Esophagus squamous epithelium (tissue), 4 donors: ENCODE measurements around the gene AHDC1.

Source experiments
- POLR2A ChIP-seq, 4 donors: fragments of 450-650 bp; IDR thresholded peaks; one replicate each; pipeline ENCODE4 v1.6.1; 2017; ENCODE audit warnings: antibody characterized with exemption in 4 of 4, mild to moderate bottlenecking in 4 of 4, moderate library complexity in 3 of 4
- TF ChIP-seq, protein P1 (sequence below), 6 experiments: fragments of 450-650 bp in 4 of 6; fragments of 200-600 bp in 2 of 6; sonication (generic) in 2 of 6; IDR thresholded peaks; one replicate each; pipeline ENCODE4 v1.5.1; 2016 to 2019; ENCODE audit warnings: antibody characterized with exemption in 6 of 6, mild to moderate bottlenecking in 4 of 6, moderate library complexity in 4 of 6

- TF ChIP-seq, protein P1, sequence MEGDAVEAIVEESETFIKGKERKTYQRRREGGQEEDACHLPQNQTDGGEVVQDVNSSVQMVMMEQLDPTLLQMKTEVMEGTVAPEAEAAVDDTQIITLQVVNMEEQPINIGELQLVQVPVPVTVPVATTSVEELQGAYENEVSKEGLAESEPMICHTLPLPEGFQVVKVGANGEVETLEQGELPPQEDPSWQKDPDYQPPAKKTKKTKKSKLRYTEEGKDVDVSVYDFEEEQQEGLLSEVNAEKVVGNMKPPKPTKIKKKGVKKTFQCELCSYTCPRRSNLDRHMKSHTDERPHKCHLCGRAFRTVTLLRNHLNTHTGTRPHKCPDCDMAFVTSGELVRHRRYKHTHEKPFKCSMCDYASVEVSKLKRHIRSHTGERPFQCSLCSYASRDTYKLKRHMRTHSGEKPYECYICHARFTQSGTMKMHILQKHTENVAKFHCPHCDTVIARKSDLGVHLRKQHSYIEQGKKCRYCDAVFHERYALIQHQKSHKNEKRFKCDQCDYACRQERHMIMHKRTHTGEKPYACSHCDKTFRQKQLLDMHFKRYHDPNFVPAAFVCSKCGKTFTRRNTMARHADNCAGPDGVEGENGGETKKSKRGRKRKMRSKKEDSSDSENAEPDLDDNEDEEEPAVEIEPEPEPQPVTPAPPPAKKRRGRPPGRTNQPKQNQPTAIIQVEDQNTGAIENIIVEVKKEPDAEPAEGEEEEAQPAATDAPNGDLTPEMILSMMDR (IDR thresholded peaks at IDR 0.05): no peak
- peak in 1 of 4 donors; percentile 34 for TF ChIP-seq POLR2A (IDR thresholded peaks at IDR 0.05)
These were observed 68.6 kb downstream of the AHDC1 start for GRCh38 chr1:27535386-27535785.
